GM12878 (cell line): ENCODE data around the gene WHRN. TPM values are rescaled to one million over a fixed set of nuclear protein-coding genes. Genes with fewer than 3 reads are reported as not detected.

Experiments
- EED ChIP-seq: sonication (generic); IDR thresholded peaks from 2 replicates; pipeline ENCODE4 v1.6.1; 2016; ENCODE audit warnings: antibody characterized with exemption, low read depth
- EZH2 ChIP-seq: IDR thresholded peaks from 2 replicates; pipeline ENCODE4 v1.6.1; 2012; ENCODE audit warnings: low read depth, mild to moderate bottlenecking, control low read depth, inconsistent platforms, low read length, borderline replicate concordance; ENCODE audit not compliant: control insufficient read depth
- FOS ChIP-seq: IDR thresholded peaks from 3 replicates; pipeline ENCODE4 v1.6.1; 2011; ENCODE audit warnings: borderline replicate concordance; ENCODE audit not compliant: insufficient read length; ENCODE audit errors: extremely low read depth
- HDAC2 ChIP-seq: fragments of 200-600 bp; sonication (generic); IDR thresholded peaks from 2 replicates; pipeline ENCODE4 v1.6.1; 2017
- JUNB ChIP-seq: IDR thresholded peaks from 2 replicates; pipeline ENCODE4 v1.6.1; 2016; ENCODE audit warnings: antibody characterized with exemption, mild to moderate bottlenecking
- MYB ChIP-seq: fragments of 150-350 bp; IDR thresholded peaks from 2 replicates; pipeline ENCODE4 v1.6.1; 2014; ENCODE audit warnings: mild to moderate bottlenecking, low read depth, low read length, borderline replicate concordance
- SMAD5 ChIP-seq: IDR thresholded peaks from 2 replicates; pipeline ENCODE4 v1.6.1; 2016; ENCODE audit warnings: antibody characterized with exemption, low read depth
- ZNF207 ChIP-seq: fragments of 450-650 bp; IDR thresholded peaks from 2 replicates; pipeline ENCODE4 v1.6.1; 2014; ENCODE audit warnings: antibody characterized with exemption, mild to moderate bottlenecking, borderline replicate concordance
- polyA plus RNA-seq, 11 experiments: library from polyadenylated mRNA; depleted of rRNA in 4 of 11; unstranded in 6 of 11; stranded (reverse) in 5 of 11; fragments of >200 nt; fragmentation: Nextera tagmentation in 4 of 11; fragmentation: Illumina TruSeq in 1 of 11; extraction: Ambion mirVana in 4 of 11; extraction: Trizol in 1 of 11; gene quantifications; 1 replicate in 1 of 11; 2 replicates in 10 of 11; pipeline versions ENCODE4 v1.2.1 to v1.2.3, GENCODE V29; 2011 to 2016; ENCODE audit warnings: inconsistent platforms in 2 of 11, missing spikeins in 2 of 11, low read depth in 1 of 11
- total RNA-seq, 4 experiments: library from RNA; depleted of rRNA in 3 of 4; stranded (reverse); fragments of >200 nt in 3 of 4; fragmentation: Illumina TruSeq in 1 of 4; extraction: Trizol in 1 of 4; gene quantifications; 2 replicates each; pipeline versions ENCODE4 v1.2.1 to v1.2.3, GENCODE V29; 2013 to 2021
- TF ChIP-seq, protein P1 (sequence below): fragments of 450-650 bp; formaldehyde crosslinking; IDR thresholded peaks from 2 replicates; pipeline ENCODE4 v1.4.0; 2022; ENCODE audit warnings: mild to moderate bottlenecking, moderate library complexity
- TF ChIP-seq, protein P2 (sequence below): fragments of 450-650 bp; IDR thresholded peaks from 2 replicates; pipeline ENCODE4 v1.6.1; 2016; ENCODE audit warnings: mild to moderate bottlenecking
- TF ChIP-seq, protein P3 (sequence below): IDR thresholded peaks from 2 replicates; pipeline ENCODE4 v1.6.1; 2012; ENCODE audit warnings: low read depth, low read length, improper control_type of control experiment
- TF ChIP-seq, protein P4 (sequence below): fragments of 450-650 bp; conservative IDR thresholded peaks from 2 replicates; pipeline ENCODE4 v1.6.1; 2017; ENCODE audit warnings: mild to moderate bottlenecking, moderate library complexity
- TF ChIP-seq, protein P5 (sequence below): IDR thresholded peaks from 2 replicates; pipeline ENCODE4 v1.6.1; 2011; ENCODE audit warnings: mild to moderate bottlenecking, low read depth, low read length, moderate library complexity; ENCODE audit not compliant: insufficient replicate concordance
- TF ChIP-seq, protein P6 (sequence below), 3 experiments: IDR thresholded peaks in 2 of 3; conservative IDR thresholded peaks in 1 of 3; 2 replicates each; pipeline ENCODE4 v1.5.1; 2011; ENCODE audit warnings: low read depth in 3 of 3, low read length in 3 of 3, mild to moderate bottlenecking in 3 of 3, control low read depth in 2 of 3, moderate library complexity in 2 of 3, inconsistent platforms in 1 of 3, mixed read lengths in 1 of 3; ENCODE audit not compliant: control insufficient read depth in 2 of 3, insufficient read depth in 1 of 3; ENCODE audit errors: extremely low read depth in 1 of 3

Gene WHRN
- total and polyA plus RNA-seq, 10 of the 15 experiments (the other 5 are each of a cell fraction or from before 2014, with no cell fraction given): 0.04 to 18.2 (median 0.68) TPM; not detected in 1

DNA sequence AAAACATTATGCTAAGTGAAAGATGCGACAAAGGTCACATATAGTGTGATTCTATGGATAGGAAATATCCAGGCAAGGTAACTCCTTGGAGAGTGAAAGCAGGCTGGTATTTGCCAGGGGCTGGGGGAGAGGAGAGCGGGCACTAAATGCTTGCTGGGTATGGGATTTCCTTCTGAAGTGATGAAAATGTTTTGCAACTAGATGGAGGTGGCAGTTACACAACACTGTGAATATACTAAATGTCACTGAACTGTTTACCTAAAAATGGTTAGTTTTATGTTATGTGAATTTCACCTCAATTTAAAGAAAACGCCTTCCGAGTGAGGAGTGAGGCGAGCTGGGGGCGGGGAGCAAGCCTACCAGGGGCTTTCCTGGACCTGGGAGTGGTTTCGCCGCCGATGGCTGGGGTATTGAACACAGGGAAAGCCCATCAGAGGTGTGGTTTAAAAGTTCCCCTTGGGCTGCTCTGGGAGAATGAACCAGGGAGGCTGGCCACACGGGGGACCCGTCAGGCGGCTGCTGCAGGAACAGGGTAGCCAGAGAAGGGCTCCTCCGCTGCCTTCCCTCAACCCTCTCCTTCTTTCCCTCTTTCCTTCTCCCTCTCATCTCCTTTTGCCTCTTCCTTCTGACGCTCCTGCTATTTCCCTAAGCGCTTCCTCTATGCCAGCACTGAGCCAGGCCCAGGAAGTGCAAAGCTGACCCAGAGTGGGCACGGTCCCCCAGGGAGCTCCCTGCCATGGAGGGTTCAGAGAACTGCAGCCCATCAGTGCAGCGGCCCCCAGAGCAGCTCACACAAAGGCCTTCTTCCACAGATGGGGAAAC, 122.4 kb downstream of the WHRN start (continued):
- TF ChIP-seq, protein P1, sequence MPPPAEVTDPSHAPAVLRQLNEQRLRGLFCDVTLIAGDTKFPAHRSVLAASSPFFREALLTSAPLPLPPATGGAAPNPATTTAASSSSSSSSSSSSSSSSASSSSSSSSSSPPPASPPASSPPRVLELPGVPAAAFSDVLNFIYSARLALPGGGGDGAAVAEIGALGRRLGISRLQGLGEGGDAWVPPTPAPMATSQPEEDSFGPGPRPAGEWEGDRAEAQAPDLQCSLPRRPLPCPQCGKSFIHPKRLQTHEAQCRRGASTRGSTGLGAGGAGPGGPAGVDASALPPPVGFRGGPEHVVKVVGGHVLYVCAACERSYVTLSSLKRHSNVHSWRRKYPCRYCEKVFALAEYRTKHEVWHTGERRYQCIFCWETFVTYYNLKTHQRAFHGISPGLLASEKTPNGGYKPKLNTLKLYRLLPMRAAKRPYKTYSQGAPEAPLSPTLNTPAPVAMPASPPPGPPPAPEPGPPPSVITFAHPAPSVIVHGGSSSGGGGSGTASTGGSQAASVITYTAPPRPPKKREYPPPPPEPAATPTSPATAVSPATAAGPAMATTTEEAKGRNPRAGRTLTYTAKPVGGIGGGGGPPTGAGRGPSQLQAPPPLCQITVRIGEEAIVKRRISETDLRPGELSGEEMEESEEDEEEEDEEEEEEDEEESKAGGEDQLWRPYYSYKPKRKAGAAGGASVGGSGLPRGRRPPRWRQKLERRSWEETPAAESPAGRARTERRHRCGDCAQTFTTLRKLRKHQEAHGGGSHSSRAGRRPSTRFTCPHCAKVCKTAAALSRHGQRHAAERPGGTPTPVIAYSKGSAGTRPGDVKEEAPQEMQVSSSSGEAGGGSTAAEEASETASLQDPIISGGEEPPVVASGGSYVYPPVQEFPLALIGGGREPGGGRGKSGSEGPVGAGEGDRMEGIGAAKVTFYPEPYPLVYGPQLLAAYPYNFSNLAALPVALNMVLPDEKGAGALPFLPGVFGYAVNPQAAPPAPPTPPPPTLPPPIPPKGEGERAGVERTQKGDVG: no peak
- TF ChIP-seq, protein P2, sequence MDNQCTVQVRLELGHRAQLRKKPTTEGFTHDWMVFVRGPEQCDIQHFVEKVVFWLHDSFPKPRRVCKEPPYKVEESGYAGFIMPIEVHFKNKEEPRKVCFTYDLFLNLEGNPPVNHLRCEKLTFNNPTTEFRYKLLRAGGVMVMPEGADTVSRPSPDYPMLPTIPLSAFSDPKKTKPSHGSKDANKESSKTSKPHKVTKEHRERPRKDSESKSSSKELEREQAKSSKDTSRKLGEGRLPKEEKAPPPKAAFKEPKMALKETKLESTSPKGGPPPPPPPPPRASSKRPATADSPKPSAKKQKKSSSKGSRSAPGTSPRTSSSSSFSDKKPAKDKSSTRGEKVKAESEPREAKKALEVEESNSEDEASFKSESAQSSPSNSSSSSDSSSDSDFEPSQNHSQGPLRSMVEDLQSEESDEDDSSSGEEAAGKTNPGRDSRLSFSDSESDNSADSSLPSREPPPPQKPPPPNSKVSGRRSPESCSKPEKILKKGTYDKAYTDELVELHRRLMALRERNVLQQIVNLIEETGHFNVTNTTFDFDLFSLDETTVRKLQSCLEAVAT: peak; percentile 74; the same call in 1 of the 2 replicates
- TF ChIP-seq JUNB (no peak), MYB (no peak), SMAD5 (no peak), EED (peak; percentile 87), ZNF207 (no peak), FOS (no peak), EZH2 (no peak), HDAC2 (no peak)
- TF ChIP-seq, protein P3, sequence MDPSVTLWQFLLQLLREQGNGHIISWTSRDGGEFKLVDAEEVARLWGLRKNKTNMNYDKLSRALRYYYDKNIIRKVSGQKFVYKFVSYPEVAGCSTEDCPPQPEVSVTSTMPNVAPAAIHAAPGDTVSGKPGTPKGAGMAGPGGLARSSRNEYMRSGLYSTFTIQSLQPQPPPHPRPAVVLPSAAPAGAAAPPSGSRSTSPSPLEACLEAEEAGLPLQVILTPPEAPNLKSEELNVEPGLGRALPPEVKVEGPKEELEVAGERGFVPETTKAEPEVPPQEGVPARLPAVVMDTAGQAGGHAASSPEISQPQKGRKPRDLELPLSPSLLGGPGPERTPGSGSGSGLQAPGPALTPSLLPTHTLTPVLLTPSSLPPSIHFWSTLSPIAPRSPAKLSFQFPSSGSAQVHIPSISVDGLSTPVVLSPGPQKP: no peak
- TF ChIP-seq, protein P4, sequence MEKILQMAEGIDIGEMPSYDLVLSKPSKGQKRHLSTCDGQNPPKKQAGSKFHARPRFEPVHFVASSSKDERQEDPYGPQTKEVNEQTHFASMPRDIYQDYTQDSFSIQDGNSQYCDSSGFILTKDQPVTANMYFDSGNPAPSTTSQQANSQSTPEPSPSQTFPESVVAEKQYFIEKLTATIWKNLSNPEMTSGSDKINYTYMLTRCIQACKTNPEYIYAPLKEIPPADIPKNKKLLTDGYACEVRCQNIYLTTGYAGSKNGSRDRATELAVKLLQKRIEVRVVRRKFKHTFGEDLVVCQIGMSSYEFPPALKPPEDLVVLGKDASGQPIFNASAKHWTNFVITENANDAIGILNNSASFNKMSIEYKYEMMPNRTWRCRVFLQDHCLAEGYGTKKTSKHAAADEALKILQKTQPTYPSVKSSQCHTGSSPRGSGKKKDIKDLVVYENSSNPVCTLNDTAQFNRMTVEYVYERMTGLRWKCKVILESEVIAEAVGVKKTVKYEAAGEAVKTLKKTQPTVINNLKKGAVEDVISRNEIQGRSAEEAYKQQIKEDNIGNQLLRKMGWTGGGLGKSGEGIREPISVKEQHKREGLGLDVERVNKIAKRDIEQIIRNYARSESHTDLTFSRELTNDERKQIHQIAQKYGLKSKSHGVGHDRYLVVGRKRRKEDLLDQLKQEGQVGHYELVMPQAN: 0 out of 2 replicates have a peak, but pooled peaks have one; percentile 9
- TF ChIP-seq, protein P5, sequence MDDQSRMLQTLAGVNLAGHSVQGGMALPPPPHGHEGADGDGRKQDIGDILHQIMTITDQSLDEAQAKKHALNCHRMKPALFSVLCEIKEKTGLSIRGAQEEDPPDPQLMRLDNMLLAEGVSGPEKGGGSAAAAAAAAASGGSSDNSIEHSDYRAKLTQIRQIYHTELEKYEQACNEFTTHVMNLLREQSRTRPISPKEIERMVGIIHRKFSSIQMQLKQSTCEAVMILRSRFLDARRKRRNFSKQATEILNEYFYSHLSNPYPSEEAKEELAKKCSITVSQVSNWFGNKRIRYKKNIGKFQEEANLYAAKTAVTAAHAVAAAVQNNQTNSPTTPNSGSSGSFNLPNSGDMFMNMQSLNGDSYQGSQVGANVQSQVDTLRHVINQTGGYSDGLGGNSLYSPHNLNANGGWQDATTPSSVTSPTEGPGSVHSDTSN: no peak
- TF ChIP-seq, protein P6, sequence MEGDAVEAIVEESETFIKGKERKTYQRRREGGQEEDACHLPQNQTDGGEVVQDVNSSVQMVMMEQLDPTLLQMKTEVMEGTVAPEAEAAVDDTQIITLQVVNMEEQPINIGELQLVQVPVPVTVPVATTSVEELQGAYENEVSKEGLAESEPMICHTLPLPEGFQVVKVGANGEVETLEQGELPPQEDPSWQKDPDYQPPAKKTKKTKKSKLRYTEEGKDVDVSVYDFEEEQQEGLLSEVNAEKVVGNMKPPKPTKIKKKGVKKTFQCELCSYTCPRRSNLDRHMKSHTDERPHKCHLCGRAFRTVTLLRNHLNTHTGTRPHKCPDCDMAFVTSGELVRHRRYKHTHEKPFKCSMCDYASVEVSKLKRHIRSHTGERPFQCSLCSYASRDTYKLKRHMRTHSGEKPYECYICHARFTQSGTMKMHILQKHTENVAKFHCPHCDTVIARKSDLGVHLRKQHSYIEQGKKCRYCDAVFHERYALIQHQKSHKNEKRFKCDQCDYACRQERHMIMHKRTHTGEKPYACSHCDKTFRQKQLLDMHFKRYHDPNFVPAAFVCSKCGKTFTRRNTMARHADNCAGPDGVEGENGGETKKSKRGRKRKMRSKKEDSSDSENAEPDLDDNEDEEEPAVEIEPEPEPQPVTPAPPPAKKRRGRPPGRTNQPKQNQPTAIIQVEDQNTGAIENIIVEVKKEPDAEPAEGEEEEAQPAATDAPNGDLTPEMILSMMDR (IDR thresholded peaks at IDR 0.05 in 2 of 3, conservative IDR thresholded peaks at IDR 0.05 in 1 of 3; ENCODE audit: control insufficient read depth in 2 of 3, extremely low read depth in 1 of 3, insufficient read depth in 1 of 3, low read depth in 3 of 3, low read length in 3 of 3): peak; percentile 17 to 53 (median 48); a peak in 5 of 6 replicates
